ENCODE measurements around the gene BOC. TPM values are rescaled to one million over a fixed set of nuclear protein-coding genes. Genes with fewer than 3 reads are reported as not detected.

The BOC gene
- total and polyA plus RNA-seq, 4 donors, result 2.9 to 21.9 (median 6.4) TPM

DNA sequence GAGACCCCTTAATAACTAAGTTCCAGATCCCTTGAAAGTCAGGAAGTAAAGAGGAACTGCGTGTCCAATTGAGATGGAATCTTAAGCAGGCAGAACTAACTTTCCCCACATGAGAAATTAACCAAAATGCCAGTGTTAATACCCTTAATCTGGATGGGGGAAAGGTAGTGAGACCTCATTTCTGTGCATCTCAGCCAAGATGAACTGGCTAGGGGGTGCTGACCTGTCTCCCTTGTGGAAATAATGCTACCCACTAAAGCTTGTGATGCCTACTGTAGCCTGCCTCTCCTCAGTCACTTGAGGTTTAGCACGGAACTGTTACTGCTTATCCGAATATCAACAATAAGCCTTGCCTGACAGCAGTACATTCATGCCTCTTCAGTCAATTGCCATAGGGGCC is 15.1 kb downstream of the BOC start:
- TF ChIP-seq, protein P1, sequence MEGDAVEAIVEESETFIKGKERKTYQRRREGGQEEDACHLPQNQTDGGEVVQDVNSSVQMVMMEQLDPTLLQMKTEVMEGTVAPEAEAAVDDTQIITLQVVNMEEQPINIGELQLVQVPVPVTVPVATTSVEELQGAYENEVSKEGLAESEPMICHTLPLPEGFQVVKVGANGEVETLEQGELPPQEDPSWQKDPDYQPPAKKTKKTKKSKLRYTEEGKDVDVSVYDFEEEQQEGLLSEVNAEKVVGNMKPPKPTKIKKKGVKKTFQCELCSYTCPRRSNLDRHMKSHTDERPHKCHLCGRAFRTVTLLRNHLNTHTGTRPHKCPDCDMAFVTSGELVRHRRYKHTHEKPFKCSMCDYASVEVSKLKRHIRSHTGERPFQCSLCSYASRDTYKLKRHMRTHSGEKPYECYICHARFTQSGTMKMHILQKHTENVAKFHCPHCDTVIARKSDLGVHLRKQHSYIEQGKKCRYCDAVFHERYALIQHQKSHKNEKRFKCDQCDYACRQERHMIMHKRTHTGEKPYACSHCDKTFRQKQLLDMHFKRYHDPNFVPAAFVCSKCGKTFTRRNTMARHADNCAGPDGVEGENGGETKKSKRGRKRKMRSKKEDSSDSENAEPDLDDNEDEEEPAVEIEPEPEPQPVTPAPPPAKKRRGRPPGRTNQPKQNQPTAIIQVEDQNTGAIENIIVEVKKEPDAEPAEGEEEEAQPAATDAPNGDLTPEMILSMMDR (IDR thresholded peaks at IDR 0.05; ENCODE audit: control extremely low read depth, extremely low read depth), result no peak
- DNase-seq, result no peak
- 95 to 96% methylated on average over 3 of the region's 3 CpGs for WGBS, 2 donors
- no peak overlapping the region for H3K4me3 ChIP-seq
- peaks cover 0 to 35% (median 5%) of the 10 kb centered on the region in 5 donors for H3K4me1 ChIP-seq (ENCODE audit: control insufficient read depth in 5 of 5, insufficient read depth in 5 of 5, low read length in 5 of 5)
- no peak overlapping the region for H3K27ac ChIP-seq (ENCODE audit: low read depth in 1 of 2, low read length in 1 of 2)
- no peaks in the 10 kb centered on the region for H3K27me3 ChIP-seq (ENCODE audit: control insufficient read depth in 3 of 3, insufficient read depth in 3 of 3, low read length in 2 of 3)
- H3K36me3 ChIP-seq (ENCODE audit: control insufficient read depth in 4 of 4, insufficient read depth in 4 of 4, low read length in 4 of 4), result peaks cover 0 to 15% (median 1%) of the 10 kb centered on the region in 4 donors
- ATAC-seq (ENCODE audit: insufficient read depth, low FRiP score), result no peak
- H3K9ac ChIP-seq (ENCODE audit: insufficient read depth in 1 of 2, low read length in 2 of 2), result no peak overlapping the region
- H3K9me3 ChIP-seq (ENCODE audit: control insufficient read depth in 4 of 4, insufficient read depth in 3 of 4, low read length in 3 of 4), result no peaks in the 10 kb centered on the region

DNA sequence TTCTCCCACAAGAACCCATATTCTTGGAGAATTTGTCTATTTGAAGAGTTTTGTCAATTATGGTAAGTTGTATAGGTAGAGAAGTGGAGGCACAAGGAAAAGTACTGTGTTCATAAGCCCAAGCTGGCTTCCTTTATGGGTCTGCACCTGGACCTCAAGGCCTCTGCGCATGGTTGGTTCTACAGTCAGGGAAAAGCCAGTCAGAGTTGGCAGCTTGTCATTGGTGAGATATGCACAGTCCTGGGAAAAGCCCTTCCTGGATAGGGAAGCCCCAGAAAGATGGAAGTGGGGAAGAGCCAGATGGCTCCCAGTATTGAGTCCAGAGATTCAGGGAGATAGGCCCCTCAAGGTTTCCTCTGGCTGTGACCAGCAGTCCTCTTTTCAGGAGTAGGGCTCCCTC is 15.8 kb downstream of the BOC start:
- TF ChIP-seq, protein P1 (IDR thresholded peaks at IDR 0.05; ENCODE audit: control extremely low read depth, extremely low read depth), result no peak
- peaks cover 0 to 11% (median 0%) of the 10 kb centered on the region in 4 donors for H3K36me3 ChIP-seq (ENCODE audit: control insufficient read depth in 4 of 4, insufficient read depth in 4 of 4, low read length in 4 of 4)
- H3K9ac ChIP-seq (ENCODE audit: insufficient read depth in 1 of 2, low read length in 2 of 2), result no peak overlapping the region
- no peaks in the 10 kb centered on the region for H3K27me3 ChIP-seq (ENCODE audit: control insufficient read depth in 3 of 3, insufficient read depth in 3 of 3, low read length in 2 of 3)
- peaks cover 0 to 41% (median 6%) of the 10 kb centered on the region in 5 donors for H3K4me1 ChIP-seq (ENCODE audit: control insufficient read depth in 5 of 5, insufficient read depth in 5 of 5, low read length in 5 of 5)
- H3K9me3 ChIP-seq (ENCODE audit: control insufficient read depth in 4 of 4, insufficient read depth in 3 of 4, low read length in 3 of 4), result no peaks in the 10 kb centered on the region
- ATAC-seq (ENCODE audit: insufficient read depth, low FRiP score) (no peak), DNase-seq (no peak)
- H3K27ac ChIP-seq (ENCODE audit: low read depth in 1 of 2, low read length in 1 of 2), result no peak overlapping the region
- no peak overlapping the region for H3K4me3 ChIP-seq
- WGBS, 2 donors, result 96 to 100% methylated on average over 1 of the region's 1 CpG

DNA sequence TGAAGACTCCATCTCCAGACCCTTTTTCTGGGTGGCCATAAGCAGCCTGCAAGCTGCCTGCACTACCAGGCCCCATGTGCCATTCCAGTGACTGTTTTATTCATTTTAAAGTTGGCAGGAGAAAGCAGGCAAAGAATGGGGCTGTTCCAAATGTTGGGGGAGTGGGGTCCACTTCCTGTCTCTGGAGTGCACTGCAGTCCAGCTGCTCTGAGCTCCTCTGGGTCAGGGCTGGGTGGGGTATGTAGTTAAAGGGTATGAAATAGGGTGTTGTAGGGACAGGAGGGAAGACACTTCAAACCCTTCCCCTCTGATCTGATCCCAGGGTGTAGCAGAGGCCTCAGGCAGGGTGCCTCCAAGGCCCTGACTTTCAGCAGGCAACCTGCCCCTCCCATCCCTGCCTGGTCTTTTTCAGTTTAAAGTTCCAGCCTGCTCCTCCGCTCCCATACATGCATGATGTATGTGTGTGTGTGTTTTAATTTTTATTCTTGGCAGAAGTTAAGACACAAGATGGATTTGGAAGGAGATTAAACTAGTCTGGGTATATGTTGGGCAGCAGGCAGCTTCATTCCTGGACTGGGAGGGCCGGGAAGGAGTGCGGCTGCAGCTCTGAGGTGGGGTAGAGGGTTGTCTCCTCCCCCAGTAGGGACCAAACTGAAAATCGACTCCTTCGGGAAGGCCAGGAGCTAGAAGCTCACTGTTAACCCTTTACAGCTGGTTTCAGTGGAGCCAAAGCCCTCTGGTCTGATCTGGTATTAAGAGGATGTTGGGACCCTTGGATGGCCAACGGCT is 17.3 kb downstream of the BOC start:
- Histone ChIP-seq H3K27ac (ENCODE audit: low read depth in 1 of 2, low read length in 1 of 2) (no peak overlapping the region), H3K9me3 (ENCODE audit: control insufficient read depth in 4 of 4, insufficient read depth in 3 of 4, low read length in 3 of 4) (no peaks in the 10 kb centered on the region), H3K4me3 (no peak overlapping the region), H3K36me3 (ENCODE audit: control insufficient read depth in 4 of 4, insufficient read depth in 4 of 4, low read length in 4 of 4) (peaks cover 0 to 11% (median 0%) of the 10 kb centered on the region in 4 donors), H3K27me3 (ENCODE audit: control insufficient read depth in 3 of 3, insufficient read depth in 3 of 3, low read length in 2 of 3) (no peaks in the 10 kb centered on the region), H3K4me1 (ENCODE audit: control insufficient read depth in 5 of 5, insufficient read depth in 5 of 5, low read length in 5 of 5) (peaks cover 0 to 35% (median 11%) of the 10 kb centered on the region in 5 donors), H3K9ac (ENCODE audit: insufficient read depth in 1 of 2, low read length in 2 of 2) (no peak overlapping the region)
- no peak for ATAC-seq (ENCODE audit: insufficient read depth, low FRiP score)
- peak; percentile 63 to 70 (median 67) for DNase-seq
- WGBS, 2 donors, result 63 to 76% methylated on average over 6 of the region's 6 CpGs
- TF ChIP-seq, protein P1 (IDR thresholded peaks at IDR 0.05; ENCODE audit: control extremely low read depth, extremely low read depth), result no peak

Data from lung (tissue), 12 donors.